Right cardiac atrium (tissue), 5 donors: ENCODE measurements around the gene BORCS6. TPM values are rescaled to one million over a fixed set of nuclear protein-coding genes. Genes with fewer than 3 reads are reported as not detected.
A peak's percentile ranks its signal among the peaks of the same experiment; 100 is the strongest.

ENCODE experiments used
- ATAC-seq, 2 donors: fragments of 200-7000 bp; cut with Tn5 transposase; one replicate each; pipeline versions ENCODE4 v1.8.0 to v1.9.1; 2020; ENCODE audit warnings: moderate library complexity in 2 of 2, mild to moderate bottlenecking in 1 of 2
- DNase-seq, 3 donors: peaks; one replicate each; pipeline ENCODE4 v3.0.0-alpha.2; 2020
- H3K27ac ChIP-seq: one replicate; pipeline ENCODE4 v1.5.1; 2013; ENCODE audit warnings: mild to moderate bottlenecking, low read length, control low read depth, moderate library complexity
- H3K27me3 ChIP-seq: one replicate; pipeline ENCODE4 v1.6.1; 2013; ENCODE audit not compliant: control insufficient read depth, insufficient read depth
- H3K4me1 ChIP-seq: one replicate; pipeline ENCODE4 v1.6.1; 2013; ENCODE audit warnings: low read length; ENCODE audit not compliant: control insufficient read depth, insufficient read depth
- H3K4me3 ChIP-seq: one replicate; pipeline ENCODE4 v1.5.1; 2013; ENCODE audit warnings: low read length, control low read depth
- H3K9me3 ChIP-seq: one replicate; pipeline ENCODE4 v1.6.1; 2013; ENCODE audit warnings: low read length; ENCODE audit not compliant: control insufficient read depth
- WGBS: extraction: QIAGEN DNeasy Blood & Tissue Kit; methylation state at CpG from one replicate; pipeline ENCODE4 v1.1.7; 2013; 5-methylcytosine and 5-hydroxymethylcytosine counted together
- intact Hi-C, 4 donors: fragments of 100-400 bp; cut with DNase I; formaldehyde crosslinking; loops; one replicate each; pipeline versions ENCODE4 v1.11.0 to v1.14.0; 2022 to 2023
- polyA plus RNA-seq: library from polyadenylated mRNA; stranded (reverse); fragments of 200-250 nt; gene quantifications from one replicate; pipeline ENCODE4 v1.2.3, GENCODE V29; 2013
- total RNA-seq, 4 donors: library from RNA; stranded (reverse); fragmentation: NEBNext Ultra II Directional; extraction: Animal tissue kit (Norgen Biotek cat#: 25700); gene quantifications; one replicate each; pipeline ENCODE4 v1.2.1, GENCODE V29; 2021
- donor health status: healthy with polysubstance abuse.
- donor health status: DM: no; HTN: yes; CAD: no.
- donor health status: DM: no; HTN: no; CAD: no.
- donor health status: DM: no; HTN: yes; CAD: no; lungs with severe emphysema.
- donor health status: DM: yes; HTN: yes; CAD: no.

The BORCS6 gene
- total and polyA plus RNA-seq, 5 donors: 7.0 to 9.9 (median 9.5) TPM

- Histone ChIP-seq H3K27ac (peak overlapping the region; percentile 69), H3K27me3 (no peaks in the 10 kb centered on the region), H3K4me1 (peaks cover 5% of the 10 kb centered on the region), H3K4me3 (peak overlapping the region; percentile 71), H3K9me3 (no peaks in the 10 kb centered on the region)
- WGBS: 16% methylated on average over 22 of the region's 22 CpGs
- no peak for DNase-seq
- peak in 1 of 2 donors; percentile 37 for ATAC-seq
- intact Hi-C loops: no loop called here
Measured at GRCh38 chr17:8210761-8211458, 20.9 kb upstream of the BORCS6 start.

DNA sequence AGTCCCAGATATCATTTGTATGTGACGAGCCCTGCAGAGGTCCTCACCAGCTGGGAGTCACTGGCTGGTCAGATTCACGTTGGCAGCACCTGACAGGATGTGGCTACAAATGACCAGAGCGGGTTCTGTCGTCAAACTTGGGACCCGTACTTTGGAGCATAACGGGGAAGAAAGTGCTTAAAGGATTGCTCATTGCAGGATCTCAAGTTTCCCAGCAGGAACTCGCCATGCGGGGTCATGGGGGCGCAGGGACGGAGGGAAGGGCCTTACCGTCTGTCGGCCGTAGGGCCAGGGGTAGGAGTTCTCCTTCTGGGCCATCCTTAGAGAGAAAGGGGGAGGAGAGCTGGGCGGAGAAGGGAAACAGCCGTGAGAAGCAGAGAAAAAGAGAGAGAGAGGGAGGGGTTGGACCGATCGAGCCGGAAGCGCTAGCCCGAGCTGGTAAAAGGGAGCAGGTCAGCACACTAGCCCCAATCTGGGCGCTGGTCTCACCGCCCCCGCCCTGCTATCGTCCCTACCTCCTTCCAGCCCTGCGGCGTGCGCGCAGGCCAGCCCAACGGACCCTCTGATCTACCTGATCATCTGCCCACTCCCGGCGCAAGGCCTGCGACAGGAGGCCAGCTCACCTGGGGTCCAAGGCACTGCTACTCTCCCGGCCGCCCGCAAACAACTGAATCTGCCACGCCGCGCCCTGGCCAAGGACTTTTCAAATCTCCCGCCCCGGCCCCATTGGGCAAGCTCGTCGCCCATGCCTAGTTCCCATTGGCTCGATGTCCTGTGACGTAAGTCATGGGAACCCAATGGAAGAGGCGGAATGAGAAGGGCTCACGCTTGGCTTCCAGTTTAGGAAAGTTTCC is 20.2 kb upstream of the BORCS6 start, which contains the start of gene AURKB:
TSS of gene AURKB (minus strand) at position 669 of the 854 bp plus-strand sequence. CDS start at position 318, 351 bp downstream.
- Histone ChIP-seq H3K27me3 (no peaks in the 10 kb centered on the region), H3K4me3 (peak within 1 kb of the TSS; percentile 71), H3K9me3 (no peaks in the 10 kb centered on the region), H3K27ac (peak within 1 kb of the TSS; percentile 69), H3K4me1 (peaks cover 5% of the 10 kb centered on the region)
- WGBS: 1% methylated on average over 46 of the region's 46 CpGs
- intact Hi-C loops: no loop called here
- ATAC-seq (peak; percentile 96 to 98), DNase-seq (peak; percentile 95 to 97 (median 96))

GRCh38 chr17:8206536-8206935 is 16.6 kb upstream of the BORCS6 start:
- intact Hi-C loops: no loop called here
- H3K27ac ChIP-seq: no peak overlapping the region
- no peaks in the 10 kb centered on the region for H3K27me3 ChIP-seq
- no peak for DNase-seq
- no peaks in the 10 kb centered on the region for H3K9me3 ChIP-seq
- no peak for ATAC-seq
- WGBS: 94% methylated on average over 12 of the region's 12 CpGs
- H3K4me3 ChIP-seq: no peak overlapping the region
- H3K4me1 ChIP-seq: peaks cover 5% of the 10 kb centered on the region

GRCh38 chr17:8204761-8205555 is 15.0 kb upstream of the BORCS6 start:
- Histone ChIP-seq H3K4me1 (peaks cover 1% of the 10 kb centered on the region), H3K27ac (no peak overlapping the region), H3K9me3 (no peaks in the 10 kb centered on the region), H3K27me3 (no peaks in the 10 kb centered on the region), H3K4me3 (no peak overlapping the region)
- intact Hi-C loops: no loop called here
- 85% methylated on average over 19 of the region's 19 CpGs for WGBS
- no peak for ATAC-seq
- DNase-seq: peak in 1 of 3 donors; percentile 54

DNA sequence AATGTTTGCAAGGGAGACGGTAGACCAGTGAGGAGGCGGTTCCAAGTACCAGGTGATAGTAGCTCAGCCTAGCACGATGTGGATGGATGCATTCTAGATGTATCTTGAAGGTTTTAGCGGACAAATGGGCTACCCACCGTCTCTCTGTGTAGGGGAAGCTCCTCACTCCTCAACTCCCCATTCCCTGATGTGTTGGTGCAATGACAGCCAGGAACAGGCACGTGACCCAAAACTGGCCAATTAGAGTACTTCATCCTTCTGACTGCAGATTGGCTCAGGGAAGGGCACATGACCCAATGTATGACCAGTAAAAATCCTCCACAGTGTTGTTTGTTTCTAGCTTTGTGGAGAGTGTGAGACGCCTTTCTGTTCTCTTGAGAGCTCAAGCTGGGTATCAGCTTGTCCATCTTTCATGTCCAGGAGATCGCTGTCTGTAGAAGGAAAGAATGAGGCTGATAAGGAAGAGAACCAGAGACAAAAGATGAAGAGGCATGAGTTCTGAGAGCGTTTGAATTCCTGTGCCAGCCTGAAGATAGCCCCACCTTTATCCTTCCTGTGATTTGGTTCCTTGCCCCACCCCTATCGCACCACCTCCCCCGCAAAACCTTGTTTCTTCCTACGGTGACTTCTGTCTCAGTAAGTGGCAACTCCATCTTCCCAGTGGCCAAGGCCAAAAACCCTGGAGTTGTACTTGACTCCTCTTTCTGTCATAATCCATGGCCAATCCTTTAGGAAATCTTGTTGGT is 2.3 kb upstream of the BORCS6 start:
- no peaks in the 10 kb centered on the region for H3K27me3 ChIP-seq
- ATAC-seq (peak; percentile 57 to 60), DNase-seq (peak; percentile 78 to 92 (median 85))
- peaks cover 12% of the 10 kb centered on the region for H3K4me1 ChIP-seq
- H3K9me3 ChIP-seq: no peaks in the 10 kb centered on the region
- intact Hi-C loops: no loop called here
- H3K27ac ChIP-seq: peak overlapping the region; percentile 91
- 13% methylated on average over 12 of the region's 12 CpGs for WGBS
- H3K4me3 ChIP-seq: peak overlapping the region; percentile 35

- intact Hi-C loops: no loop called here
- 41% methylated on average over 6 of the region's 6 CpGs for WGBS
- H3K9me3 ChIP-seq: no peaks in the 10 kb centered on the region
- peaks cover 9% of the 10 kb centered on the region for H3K4me1 ChIP-seq
- H3K27ac ChIP-seq: peak overlapping the region; percentile 55
- no peak for DNase-seq
- H3K27me3 ChIP-seq: no peaks in the 10 kb centered on the region
- ATAC-seq: no peak
- H3K4me3 ChIP-seq: peak overlapping the region; percentile 15
Measured at GRCh38 chr17:8190506-8190905, 526 bp upstream of the BORCS6 start.

- WGBS: 4% methylated on average over 67 of the region's 67 CpGs
- H3K27ac ChIP-seq: peak overlapping the region; percentile 98
- H3K4me1 ChIP-seq: peaks cover 9% of the 10 kb centered on the region
- H3K4me3 ChIP-seq: peak overlapping the region; percentile 71
- no peaks in the 10 kb centered on the region for H3K27me3 ChIP-seq
- intact Hi-C loops: loop anchor here in 1 of 4 donors (10.0 kb wide), 1 partner anchor 64 kb away; the partner anchor contains the start of gene HES7
- H3K9me3 ChIP-seq: no peaks in the 10 kb centered on the region
- DNase-seq: peak; percentile 37 to 79 (median 73)
- ATAC-seq: no peak
Measured at GRCh38 chr17:8189041-8189710, 804 bp downstream of the BORCS6 start.

- intact Hi-C loops: loop anchor here in 1 of 4 donors (10.0 kb wide), 1 partner anchor 64 kb away; the partner anchor contains the start of gene HES7
Measured at GRCh38 chr17:8188263-8188839, 1.6 kb downstream of the BORCS6 start.

DNA sequence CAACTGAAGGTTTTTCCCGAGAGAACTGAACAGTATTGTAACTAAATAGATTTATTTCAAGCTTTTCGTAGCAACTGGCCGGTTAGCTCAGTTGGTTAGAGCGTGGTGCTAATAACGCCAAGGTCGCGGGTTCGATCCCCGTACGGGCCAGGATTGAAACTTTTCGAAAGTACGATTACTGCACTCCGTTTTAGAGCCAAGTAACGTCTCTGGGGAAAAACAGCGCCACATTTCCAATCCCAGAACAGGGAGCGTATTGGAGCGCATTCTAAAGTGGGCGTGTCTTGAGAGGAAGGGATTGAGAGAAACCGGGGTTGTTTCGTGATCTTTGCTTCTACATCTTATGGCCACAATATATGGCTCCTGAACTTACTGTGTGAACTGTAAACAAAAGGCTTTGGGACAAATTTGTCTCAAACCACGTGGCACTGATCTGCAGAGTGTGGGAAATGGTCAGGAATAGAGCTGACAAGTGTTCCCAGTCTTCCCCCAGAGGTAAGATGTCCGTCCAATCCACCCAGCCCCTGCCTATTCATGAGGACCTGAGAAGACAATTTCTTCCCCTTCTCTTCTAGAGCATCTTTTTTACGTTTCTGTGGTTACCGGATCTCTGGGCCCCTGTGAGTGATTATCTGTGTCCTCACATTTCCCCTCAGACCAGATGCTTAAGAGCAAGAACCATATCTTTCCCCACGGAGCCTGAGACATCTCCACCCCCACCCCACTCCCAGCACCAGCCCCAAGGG is 2.3 kb downstream of the BORCS6 start:
- intact Hi-C loops: loop anchor here in 3 of 4 donors (2.0 to 10.0 kb wide), 5 partner anchors 33 to 69 kb away; partner anchors contain the start of genes HES7 (in 2 of the 3) and ALOXE3 (in 1 of the 3)
- ATAC-seq (peak; percentile 70), DNase-seq (peak; percentile 89 to 95 (median 94))
- no peaks in the 10 kb centered on the region for H3K9me3 ChIP-seq
- H3K4me3 ChIP-seq: no peak overlapping the region
- peaks cover 9% of the 10 kb centered on the region for H3K4me1 ChIP-seq
- under 1% methylated on average over 25 of the region's 25 CpGs for WGBS
- peak overlapping the region; percentile 96 for H3K27ac ChIP-seq
- no peaks in the 10 kb centered on the region for H3K27me3 ChIP-seq

More at GRCh38 chr17:8188263-8188839, 1.6 kb downstream of the BORCS6 start:
- peak in 1 of 3 donors; percentile 60 for DNase-seq
- WGBS: 34% methylated on average over 12 of the region's 12 CpGs
- no peaks in the 10 kb centered on the region for H3K9me3 ChIP-seq
- ATAC-seq: no peak
- peak overlapping the region; percentile 71 for H3K4me3 ChIP-seq
- H3K4me1 ChIP-seq: peaks cover 9% of the 10 kb centered on the region
- peak overlapping the region; percentile 65 for H3K27ac ChIP-seq
- no peaks in the 10 kb centered on the region for H3K27me3 ChIP-seq
